HepG2 (cell line): ENCODE measurements around the gene AHCY. TPM values are rescaled to one million over a fixed set of nuclear protein-coding genes. Genes with fewer than 3 reads are reported as not detected.

ENCODE experiments used
- ATAC-seq: fragments of 200-7000 bp; cut with Tn5 transposase; 3 replicates; pipeline ENCODE4 v1.9.1; 2020; ENCODE audit warnings: mild to moderate bottlenecking, moderate library complexity
- BruUV-seq: library from RNA; stranded (reverse); fragments of 400-500 nt; replicated peaks from 2 replicates; lab custom pipeline; 2021; lab: Mats Ljungman, UMichigan
- CTCF ChIA-PET: fragments of 300-600 bp; formaldehyde crosslinking; extraction: SDS; loops from one replicate; lab custom pipeline; 2021; ENCODE audit warnings: low total read pairs, inconsistent platforms, low intra/inter-chr PET ratio; lab: Yijun Ruan, JAX
- POLR2A ChIA-PET: fragments of 350-600 bp; sonication (Branson Sonifier 250); formaldehyde crosslinking; loops from one replicate; lab custom pipeline; 2020; ENCODE audit warnings: antibody characterized with exemption, inconsistent platforms; lab: Yijun Ruan, JAX
- DNase-seq: peaks from one replicate; pipeline ENCODE4 v3.0.0-alpha.2; 2015; ENCODE audit warnings: low spot score
- FAIRE-seq: peaks from 3 replicates; lab custom pipeline; 2011; peaks lifted over from hg19 to GRCh38; lab: Jason Lieb, UNC
- H2AFZ ChIP-seq: one replicate; pipeline ENCODE4 v1.6.1; 2011; ENCODE audit warnings: low read length, inconsistent platforms
- H3K27ac ChIP-seq: fragments of 300-600 bp; 3 replicates; pipeline ENCODE4 v1.8.0; 2011; ENCODE audit warnings: mixed run types, mild to moderate bottlenecking, mixed read lengths, low read length, inconsistent platforms; ENCODE audit not compliant: insufficient read depth; ENCODE audit errors: extremely low read length
- H3K27me3 ChIP-seq, 2 experiments: fragments of 200-600 bp in 1 of 2; 2 replicates in 1 of 2; 3 replicates in 1 of 2; pipeline versions ENCODE4 v1.6.0 to v1.8.0; 2011; ENCODE audit warnings: low read length in 2 of 2, mild to moderate bottlenecking in 2 of 2, moderate library complexity in 2 of 2, inconsistent platforms in 1 of 2; ENCODE audit not compliant: insufficient read depth in 2 of 2, control insufficient read depth in 1 of 2
- H3K36me3 ChIP-seq, 2 experiments: fragments of 200-600 bp in 1 of 2; replicated peaks in 1 of 2; 2 replicates in 1 of 2; 3 replicates in 1 of 2; pipeline versions ENCODE4 v1.5.1 to v1.8.0; 2011; ENCODE audit warnings: low read length in 2 of 2, inconsistent platforms in 1 of 2; ENCODE audit not compliant: insufficient read depth in 2 of 2, control insufficient read depth in 1 of 2
- H3K4me1 ChIP-seq: 2 replicates; pipeline ENCODE4 v1.5.1; 2012; ENCODE audit warnings: low read length, inconsistent platforms; ENCODE audit not compliant: insufficient read depth
- H3K4me2 ChIP-seq: 2 replicates; pipeline ENCODE4 v1.6.0; 2011; ENCODE audit warnings: low read depth, low read length, inconsistent platforms
- H3K4me3 ChIP-seq, 3 experiments: fragments of 200-600 bp in 1 of 3; sonication (generic), shearing (Covaris generic) in 1 of 3; replicated peaks in 1 of 3; 2 replicates each; pipeline ENCODE4 v1.5.1; 2011 to 2016; ENCODE audit warnings: low read length in 3 of 3, inconsistent platforms in 2 of 3, low read depth in 2 of 3, mild to moderate bottlenecking in 2 of 3, control low read depth in 1 of 3, mixed read lengths in 1 of 3; ENCODE audit not compliant: insufficient read depth in 1 of 3
- H3K79me2 ChIP-seq: one replicate; pipeline ENCODE4 v1.6.1; 2011; ENCODE audit warnings: low read length, inconsistent platforms; ENCODE audit not compliant: insufficient read depth
- H3K9ac ChIP-seq: 2 replicates; pipeline ENCODE4 v1.6.0; 2011; ENCODE audit warnings: mild to moderate bottlenecking, low read depth, low read length, inconsistent platforms; ENCODE audit not compliant: insufficient read depth
- H3K9me3 ChIP-seq: 2 replicates; pipeline ENCODE4 v1.5.1; 2012; ENCODE audit warnings: mild to moderate bottlenecking, low read length
- H4K20me1 ChIP-seq: 2 replicates; pipeline ENCODE4 v1.6.0; 2011; ENCODE audit warnings: inconsistent platforms, mild to moderate bottlenecking, low read length, moderate library complexity; ENCODE audit not compliant: insufficient read depth
- AGO2 ChIP-seq: fragments of 200-400 bp; formaldehyde crosslinking; optimal IDR thresholded peaks from 2 replicates; pipeline ENCODE3; 2017; ENCODE audit warnings: mild to moderate bottlenecking, low read depth, low read length, moderate library complexity
- POLR2A ChIP-seq, 2 experiments: IDR thresholded peaks; 2 replicates each; pipeline ENCODE4 v1.6.1; 2011; ENCODE audit warnings: low read depth in 2 of 2, low read length in 2 of 2, mild to moderate bottlenecking in 1 of 2, moderate library complexity in 1 of 2; ENCODE audit not compliant: insufficient read depth in 1 of 2
- RFXAP ChIP-seq: sonication (generic); formaldehyde crosslinking; IDR thresholded peaks from 2 replicates; pipeline ENCODE4 v1.4.0; 2020; ENCODE audit warnings: missing genetic modification reagents, borderline replicate concordance
- SNAPC2 ChIP-seq: sonication (generic); formaldehyde crosslinking; IDR thresholded peaks from 2 replicates; pipeline ENCODE4 v1.8.1; 2022; ENCODE audit warnings: mild to moderate bottlenecking, missing genetic modification reagents
- STAG1 ChIP-seq: sonication (generic); formaldehyde crosslinking; IDR thresholded peaks from 2 replicates; pipeline ENCODE4 v1.4.0; 2020; ENCODE audit warnings: missing genetic modification reagents
- ZNF337 ChIP-seq: sonication (generic); formaldehyde crosslinking; IDR thresholded peaks from 2 replicates; pipeline ENCODE4 v1.5.1; 2020; ENCODE audit warnings: missing genetic modification reagents, low read depth, mild to moderate bottlenecking, borderline replicate concordance
- ZNF672 ChIP-seq: sonication (generic); formaldehyde crosslinking; IDR thresholded peaks from 2 replicates; pipeline ENCODE4 v1.8.1; 2022; ENCODE audit warnings: missing genetic modification reagents
- WGBS: methylation state at CpG from one replicate; pipeline ENCODE4 v1.1.6; 2017; ENCODE audit warnings: low lambda C conversion rate; 5-methylcytosine and 5-hydroxymethylcytosine counted together
- in situ Hi-C: cut with HindIII; loops from 2 replicates; pipeline ENCODE4 v1.10.0; 2017; ENCODE audit warnings: low pct_unique_long_range_greater_than_20kb; ENCODE audit not compliant: extremely low pct_ligation_motif_present
- intact Hi-C: fragments of 100-400 bp; cut with micrococcal nuclease; formaldehyde crosslinking; loops from one replicate; pipeline ENCODE4 v1.10.0; 2022; ENCODE audit not compliant: unreplicated experiment
- polyA plus RNA-seq, 8 experiments: library from polyadenylated mRNA; depleted of rRNA in 3 of 8; stranded (reverse) in 7 of 8; unstranded in 1 of 8; fragments of >200 nt; fragmentation: Illumina TruSeq in 4 of 8; extraction: Trizol in 4 of 8; gene quantifications; 2 replicates each; pipeline versions ENCODE4 v1.2.1 to v1.2.3, GENCODE V29; 2011 to 2016; ENCODE audit warnings: low read depth in 4 of 8, missing spikeins in 1 of 8, mixed read lengths in 1 of 8; ENCODE audit not compliant: insufficient read depth in 1 of 8
- total RNA-seq, 5 experiments: library from RNA; depleted of rRNA; stranded (reverse); fragments of >200 nt; fragmentation: Illumina TruSeq; extraction: Trizol; gene quantifications; 2 replicates each; pipeline ENCODE4 v1.2.3, GENCODE V29; 2016; ENCODE audit warnings: low read depth in 1 of 5
- TF ChIP-seq, protein P1 (sequence below): sonication (generic); formaldehyde crosslinking; IDR thresholded peaks from 2 replicates; pipeline ENCODE4 v1.4.0; 2020; ENCODE audit warnings: missing genetic modification reagents, mild to moderate bottlenecking, borderline replicate concordance
- TF ChIP-seq, protein P2 (sequence below): sonication (generic); formaldehyde crosslinking; IDR thresholded peaks from 2 replicates; pipeline ENCODE4 v1.5.0; 2020; ENCODE audit warnings: mild to moderate bottlenecking, missing genetic modification reagents, borderline replicate concordance

Gene AHCY
- total and polyA plus RNA-seq, 2 of the 13 experiments (the other 11 are each of a cell fraction or from before 2014, with no cell fraction given) = 407 to 419 TPM

DNA sequence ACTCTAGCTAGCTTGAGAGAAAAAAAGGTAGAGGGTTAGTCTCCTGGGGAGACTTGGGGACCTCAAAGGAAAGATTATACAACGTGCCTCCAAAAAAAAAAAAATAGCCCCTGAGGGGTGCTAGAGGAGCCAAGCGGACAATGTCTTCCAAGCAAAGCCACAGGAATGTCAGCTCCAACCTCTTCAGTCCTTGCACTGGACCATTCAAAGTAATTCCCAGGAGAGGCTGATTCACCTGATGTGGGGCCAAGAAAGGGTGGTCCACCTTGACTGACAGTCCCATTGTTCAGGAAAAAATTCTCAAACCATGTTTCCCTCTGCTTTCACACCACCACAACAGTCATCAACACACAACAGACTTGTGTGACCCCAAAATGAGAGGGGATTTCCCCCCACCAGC, 31.2 kb downstream of the AHCY start:
- Histone ChIP-seq H3K9me3 (no peaks in the 10 kb centered on the region), H3K4me1 (no peaks in the 10 kb centered on the region), H2AFZ (no peak overlapping the region), H4K20me1 (no peaks in the 10 kb centered on the region), H3K79me2 (no peaks in the 10 kb centered on the region), H3K4me3 (no peak overlapping the region), H3K4me2 (no peak overlapping the region), H3K27me3 (no peaks in the 10 kb centered on the region), H3K36me3 (peaks cover 17 to 30% of the 10 kb centered on the region in 2 experiments), H3K27ac (no peak overlapping the region), H3K9ac (no peak overlapping the region)
- FAIRE-seq (no peak), DNase-seq (no peak), ATAC-seq (no peak)
- WGBS = 98% methylated on average over 2 of the region's 2 CpGs
- ChIA-PET CTCF (no interaction called here), POLR2A (no interaction called here)
- intact Hi-C loops (no loop called here), in situ Hi-C loops (no loop called here)
- no TSS peak for BruUV-seq
- TF ChIP-seq SNAPC2 (CRISPR knock-in tag) (no peak), POLR2A (IDR thresholded peaks at IDR 0.05; ENCODE audit: insufficient read depth in 1 of 2, low read depth in 2 of 2, low read length in 2 of 2) (no peak), ZNF337 (CRISPR knock-in tag) (no peak), STAG1 (CRISPR knock-in tag) (no peak), RFXAP (CRISPR knock-in tag) (no peak), AGO2 (no peak), ZNF672 (CRISPR knock-in tag) (no peak)
- TF ChIP-seq, protein P1, sequence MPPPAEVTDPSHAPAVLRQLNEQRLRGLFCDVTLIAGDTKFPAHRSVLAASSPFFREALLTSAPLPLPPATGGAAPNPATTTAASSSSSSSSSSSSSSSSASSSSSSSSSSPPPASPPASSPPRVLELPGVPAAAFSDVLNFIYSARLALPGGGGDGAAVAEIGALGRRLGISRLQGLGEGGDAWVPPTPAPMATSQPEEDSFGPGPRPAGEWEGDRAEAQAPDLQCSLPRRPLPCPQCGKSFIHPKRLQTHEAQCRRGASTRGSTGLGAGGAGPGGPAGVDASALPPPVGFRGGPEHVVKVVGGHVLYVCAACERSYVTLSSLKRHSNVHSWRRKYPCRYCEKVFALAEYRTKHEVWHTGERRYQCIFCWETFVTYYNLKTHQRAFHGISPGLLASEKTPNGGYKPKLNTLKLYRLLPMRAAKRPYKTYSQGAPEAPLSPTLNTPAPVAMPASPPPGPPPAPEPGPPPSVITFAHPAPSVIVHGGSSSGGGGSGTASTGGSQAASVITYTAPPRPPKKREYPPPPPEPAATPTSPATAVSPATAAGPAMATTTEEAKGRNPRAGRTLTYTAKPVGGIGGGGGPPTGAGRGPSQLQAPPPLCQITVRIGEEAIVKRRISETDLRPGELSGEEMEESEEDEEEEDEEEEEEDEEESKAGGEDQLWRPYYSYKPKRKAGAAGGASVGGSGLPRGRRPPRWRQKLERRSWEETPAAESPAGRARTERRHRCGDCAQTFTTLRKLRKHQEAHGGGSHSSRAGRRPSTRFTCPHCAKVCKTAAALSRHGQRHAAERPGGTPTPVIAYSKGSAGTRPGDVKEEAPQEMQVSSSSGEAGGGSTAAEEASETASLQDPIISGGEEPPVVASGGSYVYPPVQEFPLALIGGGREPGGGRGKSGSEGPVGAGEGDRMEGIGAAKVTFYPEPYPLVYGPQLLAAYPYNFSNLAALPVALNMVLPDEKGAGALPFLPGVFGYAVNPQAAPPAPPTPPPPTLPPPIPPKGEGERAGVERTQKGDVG = no peak
- TF ChIP-seq, protein P2, sequence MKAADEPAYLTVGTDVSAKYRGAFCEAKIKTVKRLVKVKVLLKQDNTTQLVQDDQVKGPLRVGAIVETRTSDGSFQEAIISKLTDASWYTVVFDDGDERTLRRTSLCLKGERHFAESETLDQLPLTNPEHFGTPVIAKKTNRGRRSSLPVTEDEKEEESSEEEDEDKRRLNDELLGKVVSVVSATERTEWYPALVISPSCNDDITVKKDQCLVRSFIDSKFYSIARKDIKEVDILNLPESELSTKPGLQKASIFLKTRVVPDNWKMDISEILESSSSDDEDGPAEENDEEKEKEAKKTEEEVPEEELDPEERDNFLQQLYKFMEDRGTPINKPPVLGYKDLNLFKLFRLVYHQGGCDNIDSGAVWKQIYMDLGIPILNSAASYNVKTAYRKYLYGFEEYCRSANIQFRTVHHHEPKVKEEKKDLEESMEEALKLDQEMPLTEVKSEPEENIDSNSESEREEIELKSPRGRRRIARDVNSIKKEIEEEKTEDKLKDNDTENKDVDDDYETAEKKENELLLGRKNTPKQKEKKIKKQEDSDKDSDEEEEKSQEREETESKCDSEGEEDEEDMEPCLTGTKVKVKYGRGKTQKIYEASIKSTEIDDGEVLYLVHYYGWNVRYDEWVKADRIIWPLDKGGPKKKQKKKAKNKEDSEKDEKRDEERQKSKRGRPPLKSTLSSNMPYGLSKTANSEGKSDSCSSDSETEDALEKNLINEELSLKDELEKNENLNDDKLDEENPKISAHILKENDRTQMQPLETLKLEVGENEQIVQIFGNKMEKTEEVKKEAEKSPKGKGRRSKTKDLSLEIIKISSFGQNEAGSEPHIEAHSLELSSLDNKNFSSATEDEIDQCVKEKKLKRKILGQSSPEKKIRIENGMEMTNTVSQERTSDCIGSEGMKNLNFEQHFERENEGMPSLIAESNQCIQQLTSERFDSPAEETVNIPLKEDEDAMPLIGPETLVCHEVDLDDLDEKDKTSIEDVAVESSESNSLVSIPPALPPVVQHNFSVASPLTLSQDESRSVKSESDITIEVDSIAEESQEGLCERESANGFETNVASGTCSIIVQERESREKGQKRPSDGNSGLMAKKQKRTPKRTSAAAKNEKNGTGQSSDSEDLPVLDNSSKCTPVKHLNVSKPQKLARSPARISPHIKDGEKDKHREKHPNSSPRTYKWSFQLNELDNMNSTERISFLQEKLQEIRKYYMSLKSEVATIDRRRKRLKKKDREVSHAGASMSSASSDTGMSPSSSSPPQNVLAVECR (CRISPR knock-in tag) = no peak
